GM23338 (cell line): Measurements from ENCODE around the gene MLLT10. TPM values are rescaled to one million over a fixed set of nuclear protein-coding genes. Genes with fewer than 3 reads are reported as not detected.

ENCODE experiments used
- ATAC-seq: fragments of 200-7000 bp; cut with Tn5 transposase; 3 replicates; pipeline ENCODE4 v1.9.1; 2020
- DNase-seq: peaks from one replicate; pipeline ENCODE4 v3.0.0-alpha.2; 2015; ENCODE audit warnings: low spot score
- H2AFZ ChIP-seq: fragments of 200-600 bp; sonication (generic); 2 replicates; pipeline ENCODE4 v1.8.0; 2016; ENCODE audit warnings: antibody characterized with exemption, mild to moderate bottlenecking, moderate library complexity
- H3F3A ChIP-seq: fragments of 200-600 bp; sonication (generic); replicated peaks from 2 replicates; pipeline ENCODE4 v1.8.0; 2017; ENCODE audit warnings: antibody characterized with exemption, mixed run types, low read depth
- H3K27ac ChIP-seq: fragments of 200-600 bp; sonication (generic); 2 replicates; pipeline ENCODE4 v1.6.1; 2016; ENCODE audit warnings: low read depth
- H3K27me3 ChIP-seq: fragments of 200-600 bp; sonication (generic); 2 replicates; pipeline ENCODE4 v1.8.0; 2016; ENCODE audit warnings: mild to moderate bottlenecking, mixed run types, moderate library complexity; ENCODE audit not compliant: insufficient read depth
- H3K36me3 ChIP-seq: fragments of 200-600 bp; sonication (generic); 2 replicates; pipeline ENCODE4 v1.8.0; 2016; ENCODE audit warnings: mild to moderate bottlenecking; ENCODE audit not compliant: insufficient read depth
- H3K4me1 ChIP-seq: fragments of 200-600 bp; sonication (generic); 2 replicates; pipeline ENCODE4 v1.8.0; 2016; ENCODE audit warnings: mild to moderate bottlenecking, moderate library complexity; ENCODE audit not compliant: insufficient read depth
- H3K4me2 ChIP-seq: fragments of 200-600 bp; sonication (generic); 2 replicates; pipeline ENCODE4 v1.7.1; 2017; ENCODE audit warnings: mixed run types
- H3K4me3 ChIP-seq: fragments of 200-600 bp; sonication (generic); 2 replicates; pipeline ENCODE4 v1.6.1; 2016; ENCODE audit warnings: mixed run types
- H3K79me2 ChIP-seq: fragments of 200-600 bp; sonication (generic); replicated peaks from 2 replicates; pipeline ENCODE4 v1.8.0; 2017; ENCODE audit warnings: mild to moderate bottlenecking; ENCODE audit not compliant: insufficient read depth
- H3K9me2 ChIP-seq: fragments of 200-600 bp; sonication (generic); 2 replicates; pipeline ENCODE4 v1.8.0; 2017; ENCODE audit not compliant: insufficient read depth
- H4K20me1 ChIP-seq: fragments of 200-600 bp; sonication (generic); replicated peaks from 2 replicates; pipeline ENCODE4 v1.8.0; 2017; ENCODE audit warnings: mild to moderate bottlenecking; ENCODE audit not compliant: insufficient read depth
- H3K27ac Mint-ChIP-seq: 2 replicates; pipeline ENCODE4 v1.8.0; 2020; ENCODE audit warnings: inconsistent platforms, mild to moderate bottlenecking, moderate library complexity, mixed read lengths
- H3K27me3 Mint-ChIP-seq: 3 replicates; pipeline ENCODE4 v1.8.0; 2022; ENCODE audit warnings: low read depth, mild to moderate bottlenecking, moderate library complexity, mixed read lengths, inconsistent platforms; ENCODE audit not compliant: insufficient read depth, poor library complexity
- H3K36me3 Mint-ChIP-seq: 3 replicates; pipeline ENCODE4 v1.8.0; 2021; ENCODE audit warnings: low read depth, mild to moderate bottlenecking, inconsistent platforms, moderate library complexity, mixed read lengths
- H3K4me1 Mint-ChIP-seq: 3 replicates; pipeline ENCODE4 v1.8.0; 2020; ENCODE audit warnings: mild to moderate bottlenecking, inconsistent platforms, mixed read lengths
- H3K4me3 Mint-ChIP-seq: 3 replicates; pipeline ENCODE4 v1.8.0; 2021; ENCODE audit warnings: moderate library complexity, mild to moderate bottlenecking, inconsistent platforms, mixed read lengths
- H3K9me3 Mint-ChIP-seq: 3 replicates; pipeline ENCODE4 v1.8.0; 2020; ENCODE audit warnings: moderate library complexity, mild to moderate bottlenecking, inconsistent platforms, mixed read lengths
- CREB1 ChIP-seq: fragments of 250-450 bp; sonication (Bioruptor Pico); IDR thresholded peaks from 2 replicates; pipeline ENCODE4 v1.5.0; 2020; ENCODE audit warnings: low read depth, mild to moderate bottlenecking, moderate library complexity
- EZH2 ChIP-seq: fragments of 200-600 bp; sonication (generic); IDR thresholded peaks from one replicate; pipeline ENCODE4 v1.8.0; 2017; ENCODE audit warnings: antibody characterized with exemption, mild to moderate bottlenecking, low read depth; ENCODE audit not compliant: unreplicated experiment
- EZH2phosphoT487 ChIP-seq: fragments of 200-600 bp; sonication (generic); IDR thresholded peaks from one replicate; pipeline ENCODE4 v1.8.1; 2018; ENCODE audit warnings: antibody characterized with exemption; ENCODE audit not compliant: unreplicated experiment
- JUNB ChIP-seq: IDR thresholded peaks from one replicate; pipeline ENCODE4 v1.6.1; 2016; ENCODE audit warnings: antibody characterized with exemption; ENCODE audit not compliant: unreplicated experiment
- NANOG ChIP-seq: IDR thresholded peaks from 2 replicates; pipeline ENCODE4 v1.6.1; 2016; ENCODE audit warnings: antibody characterized with exemption, borderline replicate concordance
- POLR2AphosphoS5 ChIP-seq: IDR thresholded peaks from 2 replicates; pipeline ENCODE4 v1.6.1; 2016; ENCODE audit warnings: antibody characterized with exemption, low read depth
- STAT1 ChIP-seq: IDR thresholded peaks from one replicate; pipeline ENCODE4 v1.6.1; 2016; ENCODE audit warnings: antibody characterized with exemption; ENCODE audit not compliant: unreplicated experiment
- ZNF114 ChIP-seq: fragments of 250-450 bp; sonication (Bioruptor Pico); IDR thresholded peaks from 2 replicates; pipeline ENCODE4 v1.5.0; 2020; ENCODE audit warnings: mild to moderate bottlenecking, moderate library complexity
- ZNF331 ChIP-seq: fragments of 250-450 bp; sonication (Bioruptor Pico); IDR thresholded peaks from 2 replicates; pipeline ENCODE4 v1.5.0; 2020; ENCODE audit warnings: low read depth, mild to moderate bottlenecking, moderate library complexity
- polyA plus RNA-seq: library from polyadenylated mRNA; unstranded; fragments of >200 nt; fragmentation: Nextera tagmentation; extraction: Ambion mirVana; gene quantifications from 2 replicates; pipeline ENCODE4 v1.2.1, GENCODE V29; 2016
- total RNA-seq: library from RNA; depleted of rRNA; stranded (reverse); fragments of >200 nt; shearing (Covaris generic); gene quantifications from 2 replicates; pipeline ENCODE4 v1.2.3, GENCODE V29; 2014
- TF ChIP-seq, protein P1 (sequence below): IDR thresholded peaks from 2 replicates; pipeline ENCODE4 v1.6.1; 2016; ENCODE audit warnings: antibody characterized with exemption
- TF ChIP-seq, protein P2 (sequence below): IDR thresholded peaks from one replicate; pipeline ENCODE4 v1.6.1; 2018; ENCODE audit warnings: antibody characterized with exemption; ENCODE audit not compliant: unreplicated experiment
- TF ChIP-seq, protein P3 (sequence below): fragments of 250-450 bp; sonication (Bioruptor Pico); IDR thresholded peaks from 2 replicates; pipeline ENCODE4 v1.5.0; 2020; ENCODE audit warnings: mild to moderate bottlenecking, moderate library complexity
- TF ChIP-seq, protein P4 (sequence below), 2 experiments: fragments of 200-600 bp in 1 of 2; sonication (generic) in 1 of 2; conservative IDR thresholded peaks; 2 replicates each; pipeline versions ENCODE4 v1.5.1 to v1.6.1; 2016 to 2017; ENCODE audit warnings: antibody characterized with exemption in 2 of 2, low read depth in 2 of 2, mild to moderate bottlenecking in 2 of 2, moderate library complexity in 1 of 2

MLLT10 gene
- total and polyA plus RNA-seq, 2 experiments from 2014 or later, result 28.8 to 55.4 TPM

DNA sequence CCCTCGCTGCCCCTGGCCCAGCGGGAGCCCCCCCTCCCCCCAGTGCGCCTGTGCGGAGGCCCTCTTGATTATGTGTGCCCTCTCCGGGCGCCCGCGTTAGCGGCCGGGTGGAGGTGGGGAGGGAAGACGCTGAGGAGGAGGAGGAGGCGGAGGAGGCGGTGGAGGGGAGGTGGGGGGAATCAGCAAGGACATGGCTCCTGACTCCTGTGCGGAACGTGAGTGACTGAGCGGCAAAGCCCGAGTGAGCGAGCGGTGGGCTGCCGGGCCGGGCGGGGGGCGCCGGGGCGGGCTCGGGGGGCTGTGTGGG lies 201 bp downstream of the MLLT10 start:
- Histone ChIP-seq H3K79me2 (peaks cover 45% of the 10 kb centered on the region), H3K27ac (no peak overlapping the region), H3K4me3 (peak overlapping the region; percentile 75), H4K20me1 (peaks cover 10% of the 10 kb centered on the region), H2AFZ (no peak overlapping the region), H3F3A (0 out of 2 replicates have a peak, but pooled peaks cover 7% of the 10 kb centered on the region), H3K4me1 (peaks cover 46% of the 10 kb centered on the region), H3K9me2 (no peaks in the 10 kb centered on the region), H3K36me3 (peaks cover 12% of the 10 kb centered on the region), H3K4me2 (peak overlapping the region; percentile 70; the same call in 1 of the 2 replicates), H3K27me3 (no peaks in the 10 kb centered on the region)
- ATAC-seq (no peak; the same call in 2 of the 3 replicates), DNase-seq (no peak)
- Mint-ChIP-seq H3K9me3 (no peaks in the 10 kb centered on the region), H3K36me3 (peaks cover 32% of the 10 kb centered on the region), H3K4me3 (peak overlapping the region; percentile 86), H3K27ac (0 out of 2 replicates have a peak overlapping the region, but pooled peaks have one; percentile 83), H3K27me3 (peaks cover 12% of the 10 kb centered on the region), H3K4me1 (peaks cover 29% of the 10 kb centered on the region)
- no peak for TF ChIP-seq EZH2phosphoT487
- TF ChIP-seq POLR2AphosphoS5, result no peak
- no peak; the same call in none of the 2 replicates for TF ChIP-seq CREB1 (CRISPR knock-in tag)
- TF ChIP-seq EZH2, result no peak
- TF ChIP-seq, protein P1, sequence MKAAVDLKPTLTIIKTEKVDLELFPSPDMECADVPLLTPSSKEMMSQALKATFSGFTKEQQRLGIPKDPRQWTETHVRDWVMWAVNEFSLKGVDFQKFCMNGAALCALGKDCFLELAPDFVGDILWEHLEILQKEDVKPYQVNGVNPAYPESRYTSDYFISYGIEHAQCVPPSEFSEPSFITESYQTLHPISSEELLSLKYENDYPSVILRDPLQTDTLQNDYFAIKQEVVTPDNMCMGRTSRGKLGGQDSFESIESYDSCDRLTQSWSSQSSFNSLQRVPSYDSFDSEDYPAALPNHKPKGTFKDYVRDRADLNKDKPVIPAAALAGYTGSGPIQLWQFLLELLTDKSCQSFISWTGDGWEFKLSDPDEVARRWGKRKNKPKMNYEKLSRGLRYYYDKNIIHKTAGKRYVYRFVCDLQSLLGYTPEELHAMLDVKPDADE, result no peak
- TF ChIP-seq, protein P2, sequence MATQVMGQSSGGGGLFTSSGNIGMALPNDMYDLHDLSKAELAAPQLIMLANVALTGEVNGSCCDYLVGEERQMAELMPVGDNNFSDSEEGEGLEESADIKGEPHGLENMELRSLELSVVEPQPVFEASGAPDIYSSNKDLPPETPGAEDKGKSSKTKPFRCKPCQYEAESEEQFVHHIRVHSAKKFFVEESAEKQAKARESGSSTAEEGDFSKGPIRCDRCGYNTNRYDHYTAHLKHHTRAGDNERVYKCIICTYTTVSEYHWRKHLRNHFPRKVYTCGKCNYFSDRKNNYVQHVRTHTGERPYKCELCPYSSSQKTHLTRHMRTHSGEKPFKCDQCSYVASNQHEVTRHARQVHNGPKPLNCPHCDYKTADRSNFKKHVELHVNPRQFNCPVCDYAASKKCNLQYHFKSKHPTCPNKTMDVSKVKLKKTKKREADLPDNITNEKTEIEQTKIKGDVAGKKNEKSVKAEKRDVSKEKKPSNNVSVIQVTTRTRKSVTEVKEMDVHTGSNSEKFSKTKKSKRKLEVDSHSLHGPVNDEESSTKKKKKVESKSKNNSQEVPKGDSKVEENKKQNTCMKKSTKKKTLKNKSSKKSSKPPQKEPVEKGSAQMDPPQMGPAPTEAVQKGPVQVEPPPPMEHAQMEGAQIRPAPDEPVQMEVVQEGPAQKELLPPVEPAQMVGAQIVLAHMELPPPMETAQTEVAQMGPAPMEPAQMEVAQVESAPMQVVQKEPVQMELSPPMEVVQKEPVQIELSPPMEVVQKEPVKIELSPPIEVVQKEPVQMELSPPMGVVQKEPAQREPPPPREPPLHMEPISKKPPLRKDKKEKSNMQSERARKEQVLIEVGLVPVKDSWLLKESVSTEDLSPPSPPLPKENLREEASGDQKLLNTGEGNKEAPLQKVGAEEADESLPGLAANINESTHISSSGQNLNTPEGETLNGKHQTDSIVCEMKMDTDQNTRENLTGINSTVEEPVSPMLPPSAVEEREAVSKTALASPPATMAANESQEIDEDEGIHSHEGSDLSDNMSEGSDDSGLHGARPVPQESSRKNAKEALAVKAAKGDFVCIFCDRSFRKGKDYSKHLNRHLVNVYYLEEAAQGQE, result no peak
- TF ChIP-seq NANOG, result no peak
- no peak for TF ChIP-seq JUNB
- no peak for TF ChIP-seq STAT1
- no peak for TF ChIP-seq ZNF331 (CRISPR knock-in tag)
- TF ChIP-seq, protein P3, sequence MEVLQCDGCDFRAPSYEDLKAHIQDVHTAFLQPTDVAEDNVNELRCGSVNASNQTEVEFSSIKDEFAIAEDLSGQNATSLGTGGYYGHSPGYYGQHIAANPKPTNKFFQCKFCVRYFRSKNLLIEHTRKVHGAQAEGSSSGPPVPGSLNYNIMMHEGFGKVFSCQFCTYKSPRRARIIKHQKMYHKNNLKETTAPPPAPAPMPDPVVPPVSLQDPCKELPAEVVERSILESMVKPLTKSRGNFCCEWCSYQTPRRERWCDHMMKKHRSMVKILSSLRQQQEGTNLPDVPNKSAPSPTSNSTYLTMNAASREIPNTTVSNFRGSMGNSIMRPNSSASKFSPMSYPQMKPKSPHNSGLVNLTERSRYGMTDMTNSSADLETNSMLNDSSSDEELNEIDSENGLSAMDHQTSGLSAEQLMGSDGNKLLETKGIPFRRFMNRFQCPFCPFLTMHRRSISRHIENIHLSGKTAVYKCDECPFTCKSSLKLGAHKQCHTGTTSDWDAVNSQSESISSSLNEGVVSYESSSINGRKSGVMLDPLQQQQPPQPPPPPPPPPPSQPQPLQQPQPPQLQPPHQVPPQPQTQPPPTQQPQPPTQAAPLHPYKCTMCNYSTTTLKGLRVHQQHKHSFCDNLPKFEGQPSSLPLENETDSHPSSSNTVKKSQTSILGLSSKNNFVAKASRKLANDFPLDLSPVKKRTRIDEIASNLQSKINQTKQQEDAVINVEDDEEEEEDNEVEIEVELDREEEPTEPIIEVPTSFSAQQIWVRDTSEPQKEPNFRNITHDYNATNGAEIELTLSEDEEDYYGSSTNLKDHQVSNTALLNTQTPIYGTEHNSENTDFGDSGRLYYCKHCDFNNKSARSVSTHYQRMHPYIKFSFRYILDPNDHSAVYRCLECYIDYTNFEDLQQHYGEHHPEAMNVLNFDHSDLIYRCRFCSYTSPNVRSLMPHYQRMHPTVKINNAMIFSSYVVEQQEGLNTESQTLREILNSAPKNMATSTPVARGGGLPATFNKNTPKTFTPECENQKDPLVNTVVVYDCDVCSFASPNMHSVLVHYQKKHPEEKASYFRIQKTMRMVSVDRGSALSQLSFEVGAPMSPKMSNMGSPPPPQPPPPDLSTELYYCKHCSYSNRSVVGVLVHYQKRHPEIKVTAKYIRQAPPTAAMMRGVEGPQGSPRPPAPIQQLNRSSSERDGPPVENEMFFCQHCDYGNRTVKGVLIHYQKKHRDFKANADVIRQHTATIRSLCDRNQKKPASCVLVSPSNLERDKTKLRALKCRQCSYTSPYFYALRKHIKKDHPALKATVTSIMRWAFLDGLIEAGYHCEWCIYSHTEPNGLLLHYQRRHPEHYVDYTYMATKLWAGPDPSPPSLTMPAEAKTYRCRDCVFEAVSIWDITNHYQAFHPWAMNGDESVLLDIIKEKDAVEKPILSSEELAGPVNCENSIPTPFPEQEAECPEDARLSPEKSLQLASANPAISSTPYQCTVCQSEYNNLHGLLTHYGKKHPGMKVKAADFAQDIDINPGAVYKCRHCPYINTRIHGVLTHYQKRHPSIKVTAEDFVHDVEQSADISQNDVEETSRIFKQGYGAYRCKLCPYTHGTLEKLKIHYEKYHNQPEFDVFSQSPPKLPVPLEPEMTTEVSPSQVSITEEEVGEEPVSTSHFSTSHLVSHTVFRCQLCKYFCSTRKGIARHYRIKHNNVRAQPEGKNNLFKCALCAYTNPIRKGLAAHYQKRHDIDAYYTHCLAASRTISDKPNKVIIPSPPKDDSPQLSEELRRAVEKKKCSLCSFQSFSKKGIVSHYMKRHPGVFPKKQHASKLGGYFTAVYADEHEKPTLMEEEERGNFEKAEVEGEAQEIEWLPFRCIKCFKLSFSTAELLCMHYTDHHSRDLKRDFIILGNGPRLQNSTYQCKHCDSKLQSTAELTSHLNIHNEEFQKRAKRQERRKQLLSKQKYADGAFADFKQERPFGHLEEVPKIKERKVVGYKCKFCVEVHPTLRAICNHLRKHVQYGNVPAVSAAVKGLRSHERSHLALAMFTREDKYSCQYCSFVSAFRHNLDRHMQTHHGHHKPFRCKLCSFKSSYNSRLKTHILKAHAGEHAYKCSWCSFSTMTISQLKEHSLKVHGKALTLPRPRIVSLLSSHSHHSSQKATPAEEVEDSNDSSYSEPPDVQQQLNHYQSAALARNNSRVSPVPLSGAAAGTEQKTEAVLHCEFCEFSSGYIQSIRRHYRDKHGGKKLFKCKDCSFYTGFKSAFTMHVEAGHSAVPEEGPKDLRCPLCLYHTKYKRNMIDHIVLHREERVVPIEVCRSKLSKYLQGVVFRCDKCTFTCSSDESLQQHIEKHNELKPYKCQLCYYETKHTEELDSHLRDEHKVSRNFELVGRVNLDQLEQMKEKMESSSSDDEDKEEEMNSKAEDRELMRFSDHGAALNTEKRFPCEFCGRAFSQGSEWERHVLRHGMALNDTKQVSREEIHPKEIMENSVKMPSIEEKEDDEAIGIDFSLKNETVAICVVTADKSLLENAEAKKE (CRISPR knock-in tag), result no peak
- no peak for TF ChIP-seq ZNF114 (CRISPR knock-in tag)
- TF ChIP-seq, protein P4, sequence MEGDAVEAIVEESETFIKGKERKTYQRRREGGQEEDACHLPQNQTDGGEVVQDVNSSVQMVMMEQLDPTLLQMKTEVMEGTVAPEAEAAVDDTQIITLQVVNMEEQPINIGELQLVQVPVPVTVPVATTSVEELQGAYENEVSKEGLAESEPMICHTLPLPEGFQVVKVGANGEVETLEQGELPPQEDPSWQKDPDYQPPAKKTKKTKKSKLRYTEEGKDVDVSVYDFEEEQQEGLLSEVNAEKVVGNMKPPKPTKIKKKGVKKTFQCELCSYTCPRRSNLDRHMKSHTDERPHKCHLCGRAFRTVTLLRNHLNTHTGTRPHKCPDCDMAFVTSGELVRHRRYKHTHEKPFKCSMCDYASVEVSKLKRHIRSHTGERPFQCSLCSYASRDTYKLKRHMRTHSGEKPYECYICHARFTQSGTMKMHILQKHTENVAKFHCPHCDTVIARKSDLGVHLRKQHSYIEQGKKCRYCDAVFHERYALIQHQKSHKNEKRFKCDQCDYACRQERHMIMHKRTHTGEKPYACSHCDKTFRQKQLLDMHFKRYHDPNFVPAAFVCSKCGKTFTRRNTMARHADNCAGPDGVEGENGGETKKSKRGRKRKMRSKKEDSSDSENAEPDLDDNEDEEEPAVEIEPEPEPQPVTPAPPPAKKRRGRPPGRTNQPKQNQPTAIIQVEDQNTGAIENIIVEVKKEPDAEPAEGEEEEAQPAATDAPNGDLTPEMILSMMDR (conservative IDR thresholded peaks at IDR 0.05; ENCODE audit: low read depth in 2 of 2), result no peak
